Activated T-cell treated with anti-CD3 and anti-CD28 coated beads, Interleukin-2, amount 50 U/mL, for 4 hours (primary cell): ENCODE results near the gene CADPS2. TPM values are rescaled to one million over a fixed set of nuclear protein-coding genes. Genes with fewer than 3 reads are reported as not detected.

Experiments
- ATAC-seq, 2 donors: fragments of 200-7000 bp; cut with Tn5 transposase; one replicate each; pipeline ENCODE4 v1.10.0; 2021
- DNase-seq: peaks from one replicate; pipeline ENCODE4 v3.0.0-alpha.2; 2020
- H3K27me3 Mint-ChIP-seq: one replicate; pipeline ENCODE4 v1.8.0; 2021; ENCODE audit warnings: low read depth, mixed read lengths
- H3K36me3 Mint-ChIP-seq: one replicate; pipeline ENCODE4 v1.8.0; 2022; ENCODE audit warnings: mixed read lengths; ENCODE audit not compliant: insufficient read depth
- H3K4me1 Mint-ChIP-seq: one replicate; pipeline ENCODE4 v1.8.0; 2021; ENCODE audit warnings: low read depth, mixed read lengths
- H3K4me3 Mint-ChIP-seq: one replicate; pipeline ENCODE4 v1.8.0; 2021; ENCODE audit warnings: mild to moderate bottlenecking, moderate library complexity, mixed read lengths
- H3K9me3 Mint-ChIP-seq: one replicate; pipeline ENCODE4 v1.8.0; 2021; ENCODE audit warnings: mixed read lengths
- total RNA-seq, 3 donors: library from RNA; stranded (reverse); gene quantifications; one replicate each; pipeline ENCODE4 v1.2.1, GENCODE V29; 2021

The CADPS2 gene
- total RNA-seq, 3 donors from 2014 or later: 0.11 to 0.18 (median 0.16) TPM

DNA sequence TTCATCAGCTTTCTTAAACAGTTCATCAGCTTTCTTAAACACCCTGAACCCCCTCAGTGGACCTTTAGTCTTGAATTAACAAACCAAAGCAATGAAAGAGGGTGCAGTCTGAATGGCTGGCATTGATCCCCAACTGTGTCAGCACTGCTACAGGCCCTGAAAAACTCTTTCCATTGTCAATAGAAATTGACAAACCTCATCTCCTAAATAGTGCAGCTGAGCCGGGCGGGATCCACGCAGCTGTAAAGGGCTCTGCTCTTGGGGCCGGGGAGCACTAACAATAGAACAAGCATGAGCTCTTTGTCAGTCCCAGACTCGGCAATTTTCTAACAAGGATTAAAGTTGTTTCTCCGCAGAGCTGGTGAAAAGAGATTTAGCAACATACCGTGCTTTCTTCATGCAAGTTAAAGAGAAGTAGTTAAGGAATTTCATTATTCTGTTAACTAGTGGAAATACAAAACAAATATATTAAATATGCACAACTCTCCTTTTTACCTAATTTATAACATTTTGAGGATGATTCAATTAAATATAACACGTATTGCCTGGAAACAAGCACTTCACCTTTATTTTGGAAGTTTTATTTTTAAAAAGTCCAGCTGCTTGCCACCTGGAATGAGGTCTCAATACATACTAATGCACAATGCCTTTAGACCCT lies 557.0 kb downstream of the CADPS2 start:
- no peaks in the 10 kb centered on the region for H3K36me3 Mint-ChIP-seq
- H3K4me1 Mint-ChIP-seq: no peaks in the 10 kb centered on the region
- H3K9me3 Mint-ChIP-seq: peaks cover 1% of the 10 kb centered on the region

DNA sequence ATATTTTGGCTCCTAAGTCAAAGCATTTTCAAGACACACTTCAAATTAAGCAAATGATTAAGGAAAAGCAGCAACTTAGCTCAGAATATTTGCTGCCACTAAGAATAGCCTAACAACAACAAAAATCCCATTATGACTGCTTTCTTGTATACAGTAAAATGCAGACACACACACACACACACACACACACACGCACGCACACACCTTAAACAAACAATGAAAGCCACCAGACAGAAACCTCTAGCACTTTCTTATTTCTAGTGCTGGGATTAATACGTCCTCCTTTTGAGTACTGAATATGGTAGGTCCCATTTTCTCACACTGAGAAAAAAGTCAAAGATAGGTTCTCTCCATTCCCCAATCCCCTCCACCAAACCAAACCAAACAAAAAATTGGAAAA lies 558.3 kb downstream of the CADPS2 start:
- no peaks in the 10 kb centered on the region for H3K9me3 Mint-ChIP-seq
- ATAC-seq (no peak), DNase-seq (no peak)
- no peak overlapping the region for H3K4me3 Mint-ChIP-seq
- H3K27me3 Mint-ChIP-seq: no peaks in the 10 kb centered on the region
- H3K4me1 Mint-ChIP-seq: no peaks in the 10 kb centered on the region
- no peaks in the 10 kb centered on the region for H3K36me3 Mint-ChIP-seq

More for the DNA sequence above, 557.0 kb downstream of the CADPS2 start:
- ATAC-seq: no peak
- no peak for DNase-seq
- H3K27me3 Mint-ChIP-seq: no peaks in the 10 kb centered on the region
- H3K4me3 Mint-ChIP-seq: no peak overlapping the region

DNA sequence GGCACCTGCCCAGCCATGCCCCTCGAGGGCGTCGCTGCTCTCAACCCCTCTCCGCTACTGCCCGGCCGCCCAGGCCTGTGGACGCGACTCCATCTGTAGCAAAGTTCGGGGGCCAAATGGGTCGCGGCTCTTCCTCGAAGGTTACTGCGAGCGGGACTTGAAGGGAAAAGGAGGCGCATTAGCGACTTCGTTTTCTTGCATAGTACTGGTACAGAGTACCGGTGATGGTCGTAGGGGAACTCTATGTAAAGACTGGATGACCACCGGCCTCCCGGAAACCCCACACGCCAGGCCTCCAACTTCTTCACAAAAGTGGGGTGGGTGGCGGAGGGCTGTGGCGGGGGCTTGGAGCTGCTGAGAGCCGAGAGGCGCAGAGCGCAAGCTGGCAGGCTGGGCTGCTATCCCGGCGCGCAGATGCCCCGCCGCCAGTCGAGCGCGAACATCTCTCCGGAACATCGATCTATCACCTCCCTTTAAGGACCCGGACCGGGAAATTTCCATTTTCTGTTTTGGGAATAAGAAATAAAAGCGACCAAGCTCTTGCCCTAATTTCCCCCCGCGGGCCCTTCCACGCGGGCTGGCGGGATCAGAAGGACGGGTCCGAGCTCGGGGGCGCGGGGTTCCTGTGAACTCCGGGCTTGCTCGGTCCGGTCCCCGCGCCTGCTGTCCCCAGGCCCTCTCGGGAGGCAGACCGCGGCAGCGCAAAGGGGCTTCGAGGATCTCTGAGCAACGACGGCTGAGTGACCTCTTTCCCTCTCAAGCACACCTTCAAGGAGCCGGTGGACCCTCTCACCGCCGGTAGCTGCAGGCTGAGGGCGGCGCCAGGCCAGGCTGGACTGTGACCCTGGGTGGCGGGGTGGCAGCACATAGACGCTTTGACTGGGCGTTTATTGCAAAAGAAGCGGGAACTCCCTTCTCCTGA lies 569.5 kb downstream of the CADPS2 start:
- no peak for ATAC-seq
- Mint-ChIP-seq H3K27me3 (peaks cover 50% of the 10 kb centered on the region), H3K9me3 (peaks cover 12% of the 10 kb centered on the region), H3K4me1 (no peaks in the 10 kb centered on the region), H3K36me3 (no peaks in the 10 kb centered on the region), H3K4me3 (no peak overlapping the region)
- DNase-seq: no peak

DNA sequence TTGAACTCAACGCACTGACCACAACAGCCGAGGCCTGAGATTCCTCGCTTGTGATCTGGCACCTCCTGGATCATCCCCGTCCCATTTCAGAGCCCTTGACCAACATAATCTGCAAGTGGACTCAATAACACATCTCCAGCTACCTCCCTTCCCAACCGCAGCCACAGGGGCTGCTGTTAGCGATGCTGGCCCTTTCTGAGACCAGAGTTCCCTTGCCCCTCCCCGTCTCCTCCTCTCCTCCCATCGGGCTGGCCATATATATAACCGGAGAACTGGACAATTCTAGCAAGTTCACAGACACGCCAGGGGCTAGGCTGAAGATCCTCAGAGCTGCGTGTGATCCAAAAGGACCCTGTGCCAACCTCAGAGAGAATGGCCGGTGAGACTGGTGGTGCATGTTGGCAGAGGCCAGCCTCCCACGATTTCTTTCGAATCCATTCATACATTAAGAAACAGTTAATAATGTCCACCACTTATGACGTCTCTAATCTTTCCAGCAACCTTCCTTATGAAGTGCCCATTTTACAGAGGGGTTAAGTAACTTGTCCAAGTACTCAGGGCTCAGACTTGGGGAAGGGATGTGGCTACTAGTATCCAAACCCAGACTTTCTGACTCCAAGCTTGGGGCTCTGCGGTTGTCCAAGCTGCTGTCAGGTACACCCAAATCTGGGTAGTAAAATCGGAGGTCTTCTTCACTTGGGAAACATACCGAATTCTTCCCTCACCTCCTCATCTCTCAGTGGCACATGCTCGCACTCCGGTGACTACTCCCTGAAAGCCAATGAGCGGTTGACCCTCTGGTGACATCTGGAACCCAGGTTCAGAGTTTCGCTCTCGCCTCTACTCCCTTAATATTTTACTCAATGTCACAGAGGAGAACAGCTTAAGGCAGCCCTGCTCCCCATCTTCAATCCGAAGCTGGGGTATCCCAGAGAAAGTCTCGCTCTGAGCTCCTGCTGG lies 570.5 kb downstream of the CADPS2 start:
- peaks cover 57% of the 10 kb centered on the region for H3K27me3 Mint-ChIP-seq
- no peak overlapping the region for H3K4me3 Mint-ChIP-seq

DNA sequence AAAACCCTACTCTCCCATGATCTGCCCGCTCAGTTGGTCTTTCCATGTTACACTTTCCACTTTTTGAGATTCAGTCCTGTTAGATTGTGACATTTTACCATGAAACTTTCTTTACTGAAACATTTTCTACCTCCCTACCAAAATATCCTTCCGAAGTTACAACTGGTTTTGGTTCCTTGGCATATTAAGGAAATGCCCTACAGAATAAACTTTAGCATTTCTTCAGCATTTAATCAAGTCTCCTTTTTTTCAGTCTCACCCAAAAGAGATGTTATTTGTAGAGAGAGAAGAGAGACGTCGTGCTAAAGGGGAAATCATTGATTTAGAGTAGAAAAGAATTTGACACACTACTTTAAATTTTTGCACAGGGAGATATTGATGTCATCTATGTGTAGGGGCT lies 572.0 kb downstream of the CADPS2 start:
- H3K4me1 Mint-ChIP-seq: no peaks in the 10 kb centered on the region
- H3K4me3 Mint-ChIP-seq: no peak overlapping the region
- peaks cover 66% of the 10 kb centered on the region for H3K27me3 Mint-ChIP-seq
- peaks cover 9% of the 10 kb centered on the region for H3K9me3 Mint-ChIP-seq
- ATAC-seq (no peak), DNase-seq (no peak)
- no peaks in the 10 kb centered on the region for H3K36me3 Mint-ChIP-seq

More for the DNA sequence above, 570.5 kb downstream of the CADPS2 start:
- ATAC-seq: no peak
- no peak for DNase-seq
- H3K36me3 Mint-ChIP-seq: no peaks in the 10 kb centered on the region
- H3K9me3 Mint-ChIP-seq: peaks cover 12% of the 10 kb centered on the region
- no peaks in the 10 kb centered on the region for H3K4me1 Mint-ChIP-seq

DNA sequence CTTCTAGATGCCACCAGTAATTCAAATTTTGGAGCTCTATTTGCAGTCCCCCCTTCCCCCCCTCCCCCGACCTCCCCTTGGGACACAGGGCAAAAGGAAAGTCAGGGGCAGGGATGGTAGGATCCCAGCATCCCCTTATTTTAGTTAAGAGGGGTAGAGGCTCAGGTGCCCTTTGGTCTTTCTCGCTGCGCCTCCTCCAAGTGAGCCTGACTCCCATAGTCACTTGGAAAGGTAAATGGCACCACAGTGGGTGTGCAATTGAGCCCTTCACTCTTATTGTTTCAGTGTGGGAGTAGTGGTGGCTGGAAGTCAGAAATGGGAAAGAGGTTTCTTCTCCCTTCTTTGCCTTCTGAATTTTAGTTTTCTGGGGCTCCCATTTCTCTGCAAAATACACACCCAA lies 573.5 kb downstream of the CADPS2 start:
- Mint-ChIP-seq H3K4me1 (no peaks in the 10 kb centered on the region), H3K4me3 (no peak overlapping the region), H3K27me3 (peaks cover 68% of the 10 kb centered on the region), H3K36me3 (no peaks in the 10 kb centered on the region), H3K9me3 (peaks cover 9% of the 10 kb centered on the region)
- DNase-seq: no peak
- no peak for ATAC-seq

DNA sequence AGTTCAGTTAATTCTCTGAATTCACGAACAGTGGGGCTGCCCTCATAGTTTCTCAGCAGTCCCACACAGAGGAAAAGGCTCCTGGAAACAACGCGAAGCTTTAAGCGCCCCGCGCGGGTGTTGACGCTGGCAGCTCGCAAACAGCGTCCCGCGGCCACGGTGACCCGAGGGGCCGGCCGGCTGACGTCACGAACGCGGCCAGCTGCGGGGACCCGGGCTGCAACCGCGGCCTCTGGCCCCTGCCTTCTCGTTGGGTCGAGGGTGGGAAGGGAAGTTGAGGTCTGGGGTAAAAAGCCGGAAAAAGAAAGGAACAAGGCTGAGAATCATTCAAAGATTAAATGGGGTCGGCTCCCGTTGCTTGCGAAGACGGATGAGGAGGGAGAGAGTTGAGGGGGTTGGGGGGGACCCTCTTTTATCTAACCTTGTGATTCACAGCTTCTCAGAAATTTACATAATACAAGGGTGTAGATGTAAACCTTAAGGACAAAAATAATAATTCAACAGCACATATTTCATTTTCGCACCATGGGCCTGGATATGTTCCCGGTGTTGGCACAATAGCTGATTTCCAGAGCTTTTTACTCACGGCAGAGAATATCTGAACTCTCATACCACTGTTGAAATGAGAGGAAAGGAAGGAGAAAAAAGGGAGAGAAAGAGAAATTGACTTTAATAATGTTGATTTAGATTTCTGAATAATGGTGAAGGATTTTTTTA lies 574.4 kb downstream of the CADPS2 start:
- H3K9me3 Mint-ChIP-seq: peaks cover 9% of the 10 kb centered on the region

DNA sequence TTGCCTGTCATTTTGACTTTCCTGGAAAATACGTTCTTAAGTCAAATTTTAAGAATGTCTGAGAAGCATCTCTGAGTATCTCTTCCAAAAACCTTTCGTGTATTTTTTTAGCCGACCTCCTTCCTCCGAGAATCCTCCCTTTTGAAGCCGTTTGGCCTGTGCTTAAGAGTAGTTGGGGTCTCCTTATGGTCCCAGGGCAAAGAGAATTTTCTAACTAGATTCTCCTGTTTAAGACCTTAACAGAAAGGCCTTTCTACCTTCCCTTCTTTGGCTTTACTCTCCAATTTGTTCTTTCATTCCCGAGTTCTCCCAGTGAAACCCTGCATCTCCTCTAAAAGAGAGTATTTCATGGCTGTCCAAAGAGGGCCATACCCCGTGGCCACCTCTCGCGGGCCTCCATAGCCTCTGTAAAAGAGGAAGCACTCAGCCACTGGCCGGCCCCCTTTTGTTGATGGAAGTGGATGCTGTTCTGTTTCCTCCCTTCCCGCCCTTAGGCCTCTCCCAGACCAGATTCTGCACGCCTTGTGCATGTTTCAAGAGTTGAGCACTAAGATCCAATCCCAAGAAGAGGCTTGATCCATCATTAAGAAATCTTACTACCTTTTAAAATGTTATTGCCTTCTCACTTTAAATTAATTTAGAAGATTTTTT lies 575.1 kb downstream of the CADPS2 start:
- Mint-ChIP-seq H3K36me3 (no peaks in the 10 kb centered on the region), H3K9me3 (peaks cover 9% of the 10 kb centered on the region), H3K4me3 (no peak overlapping the region), H3K4me1 (no peaks in the 10 kb centered on the region), H3K27me3 (peaks cover 72% of the 10 kb centered on the region)
- no peak for ATAC-seq
- DNase-seq: no peak

More for the DNA sequence above, 574.4 kb downstream of the CADPS2 start:
- DNase-seq (no peak), ATAC-seq (no peak)
- no peaks in the 10 kb centered on the region for H3K4me1 Mint-ChIP-seq
- no peak overlapping the region for H3K4me3 Mint-ChIP-seq
- peaks cover 68% of the 10 kb centered on the region for H3K27me3 Mint-ChIP-seq
- no peaks in the 10 kb centered on the region for H3K36me3 Mint-ChIP-seq

DNA sequence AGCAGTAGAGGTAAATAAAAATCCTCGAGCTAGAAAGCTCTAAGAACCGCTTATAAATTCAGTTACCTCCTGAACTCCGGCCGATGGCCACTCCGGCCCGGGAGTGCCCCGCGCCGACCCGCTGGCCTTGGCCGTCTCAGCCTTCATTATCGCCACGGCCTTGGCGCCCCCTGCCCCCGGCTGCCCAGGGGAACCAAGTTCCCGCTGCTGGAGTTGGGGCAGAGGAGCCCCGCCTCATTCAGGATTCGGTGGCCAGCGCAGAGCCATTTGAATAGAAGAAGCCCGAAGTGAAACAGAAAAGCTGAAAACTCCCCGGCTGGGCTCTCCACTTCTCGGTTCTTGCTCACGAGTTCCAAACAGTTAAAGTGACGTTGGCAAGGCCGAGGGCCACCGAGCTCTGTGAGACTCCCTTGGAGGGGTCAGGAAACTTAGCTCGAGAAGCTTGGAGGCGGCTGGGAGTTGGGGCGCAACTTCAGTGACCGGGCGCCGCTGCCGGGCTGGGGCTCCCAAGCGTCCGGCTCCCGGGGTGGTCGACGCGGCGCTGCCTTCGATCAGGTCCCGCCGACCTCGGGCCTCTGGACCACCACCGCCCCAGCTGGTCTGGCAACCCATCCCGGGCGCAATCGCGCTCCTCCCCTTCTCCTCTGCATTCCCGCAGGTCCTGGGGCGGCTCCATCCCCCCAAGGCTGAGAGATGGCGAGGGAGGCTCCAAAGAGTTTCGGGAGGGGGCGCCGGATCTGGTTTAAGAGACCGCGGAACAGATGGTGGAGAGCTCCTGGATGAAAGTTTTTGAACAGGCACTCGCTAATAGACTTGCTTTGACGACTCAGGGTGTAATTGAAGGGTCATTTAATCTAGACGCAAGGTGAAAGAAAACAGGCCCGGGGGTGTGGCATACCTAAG lies 575.9 kb downstream of the CADPS2 start:
- DNase-seq (no peak), ATAC-seq (no peak)
- Mint-ChIP-seq H3K4me1 (no peaks in the 10 kb centered on the region), H3K4me3 (no peak overlapping the region), H3K36me3 (no peaks in the 10 kb centered on the region), H3K27me3 (peaks cover 72% of the 10 kb centered on the region), H3K9me3 (peaks cover 8% of the 10 kb centered on the region)

DNA sequence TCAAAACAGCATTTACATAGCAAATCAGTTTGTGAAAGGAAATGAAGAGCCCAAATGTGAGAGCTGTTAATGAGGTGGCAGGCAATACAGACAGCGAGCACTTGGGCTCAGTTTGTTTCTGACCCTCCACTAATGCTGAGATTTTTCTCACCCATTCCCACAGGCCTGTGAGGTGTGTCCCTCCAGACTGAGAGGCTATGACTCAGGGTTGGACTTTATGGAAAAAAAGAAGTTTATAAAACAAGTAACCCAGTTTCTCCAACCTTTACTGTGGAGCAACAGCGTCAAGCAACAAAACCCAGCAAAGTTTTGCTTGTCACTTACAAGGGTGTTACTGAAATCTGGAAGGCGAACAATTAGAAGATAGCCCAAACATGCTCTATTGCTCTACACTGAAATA lies 576.8 kb downstream of the CADPS2 start:
- ATAC-seq (no peak), DNase-seq (no peak)
- Mint-ChIP-seq H3K9me3 (peaks cover 4% of the 10 kb centered on the region), H3K4me3 (no peak overlapping the region), H3K27me3 (peaks cover 73% of the 10 kb centered on the region), H3K36me3 (no peaks in the 10 kb centered on the region), H3K4me1 (no peaks in the 10 kb centered on the region)

DNA sequence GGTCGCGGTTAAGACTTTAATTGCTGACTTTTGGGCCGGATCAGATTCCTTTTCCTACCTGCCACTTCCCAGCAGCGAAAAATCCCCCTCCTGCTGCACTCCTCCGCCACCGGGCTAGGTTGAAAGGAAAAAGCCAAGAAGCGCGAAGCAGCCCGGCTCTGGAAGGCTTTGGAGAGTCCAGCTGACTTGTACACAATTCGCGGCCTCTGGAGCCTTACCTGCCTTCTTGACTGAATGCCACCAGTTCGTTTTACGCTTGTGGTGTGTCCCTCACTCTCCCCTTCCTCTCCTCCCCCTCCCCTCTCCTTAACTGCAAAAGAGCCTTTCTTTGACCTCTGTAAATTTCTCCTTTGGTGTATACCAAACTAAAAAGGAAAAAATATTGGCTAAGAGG lies 579.0 kb downstream of the CADPS2 start:
- ATAC-seq (no peak), DNase-seq (no peak)
- Mint-ChIP-seq H3K4me3 (no peak overlapping the region), H3K4me1 (no peaks in the 10 kb centered on the region), H3K27me3 (peaks cover 79% of the 10 kb centered on the region), H3K36me3 (no peaks in the 10 kb centered on the region), H3K9me3 (no peaks in the 10 kb centered on the region)

DNA sequence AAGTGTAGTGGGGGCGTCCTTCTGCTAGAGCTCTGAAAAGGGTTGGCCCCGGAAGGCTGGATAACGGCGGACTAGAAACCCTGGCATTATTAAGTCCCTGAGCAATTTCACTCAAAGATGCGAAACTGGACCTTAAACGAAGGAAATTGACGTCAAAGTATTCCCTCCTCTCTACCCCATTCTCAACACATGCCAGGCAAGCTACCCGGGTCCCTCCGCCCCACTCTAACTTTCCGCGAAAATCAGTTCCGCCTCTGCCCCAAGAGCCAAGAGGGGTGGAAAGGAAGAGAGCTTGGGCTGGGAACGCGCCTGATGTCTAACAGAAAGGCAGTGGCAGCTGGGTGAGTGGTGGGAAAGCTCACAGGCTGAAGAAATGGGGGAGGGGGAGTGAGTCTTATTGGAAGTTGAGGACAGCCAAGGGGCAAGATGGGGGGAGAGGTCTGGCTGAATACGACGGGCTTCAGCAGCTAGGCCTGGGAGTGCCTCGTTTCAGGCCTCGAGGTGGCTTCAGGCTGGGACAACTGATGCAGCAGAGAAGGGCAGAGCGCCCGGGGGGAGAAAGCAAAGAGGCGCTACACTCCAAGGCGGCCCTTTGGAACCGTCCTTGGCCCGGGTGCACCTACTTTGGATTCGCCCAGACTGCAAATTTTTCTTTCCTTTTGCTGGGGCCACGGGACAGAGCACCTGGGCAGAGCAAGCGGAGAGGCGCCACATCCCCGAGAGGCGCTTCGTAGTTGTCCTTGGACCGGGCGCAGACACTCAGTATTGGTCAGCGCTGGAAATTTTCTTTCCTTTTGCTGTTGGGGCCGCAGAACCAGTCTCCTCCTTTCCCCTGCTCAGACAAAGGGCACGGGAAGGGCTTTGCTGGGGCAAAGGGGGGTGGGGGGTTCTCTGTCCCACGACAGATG lies 579.7 kb downstream of the CADPS2 start:
- no peaks in the 10 kb centered on the region for H3K4me1 Mint-ChIP-seq

More for the DNA sequence above, 579.7 kb downstream of the CADPS2 start:
- Mint-ChIP-seq H3K36me3 (no peaks in the 10 kb centered on the region), H3K27me3 (peaks cover 80% of the 10 kb centered on the region), H3K9me3 (no peaks in the 10 kb centered on the region), H3K4me3 (no peak overlapping the region)
- ATAC-seq: no peak
- DNase-seq: no peak
